Upper lobe of left lung (tissue), 4 donors: ENCODE measurements around the gene EVI2A.

Experiments
- POLR2A ChIP-seq, 4 donors: fragments of 450-650 bp; IDR thresholded peaks; one replicate each; pipeline ENCODE4 v1.5.1; 2016 to 2017; ENCODE audit warnings: antibody characterized with exemption in 4 of 4, mild to moderate bottlenecking in 2 of 4
- POLR2AphosphoS5 ChIP-seq, 2 donors: sonication (generic); formaldehyde crosslinking; IDR thresholded peaks; one replicate each; pipeline ENCODE4 v1.5.1; 2017; ENCODE audit warnings: antibody characterized with exemption in 2 of 2
- TF ChIP-seq, protein P1 (sequence below), 6 experiments: fragments of 450-650 bp in 4 of 6; fragments of 200-600 bp in 2 of 6; sonication (generic) in 2 of 6; IDR thresholded peaks; one replicate each; pipeline ENCODE4 v1.5.1; 2016 to 2019; ENCODE audit warnings: antibody characterized with exemption in 6 of 6

DNA sequence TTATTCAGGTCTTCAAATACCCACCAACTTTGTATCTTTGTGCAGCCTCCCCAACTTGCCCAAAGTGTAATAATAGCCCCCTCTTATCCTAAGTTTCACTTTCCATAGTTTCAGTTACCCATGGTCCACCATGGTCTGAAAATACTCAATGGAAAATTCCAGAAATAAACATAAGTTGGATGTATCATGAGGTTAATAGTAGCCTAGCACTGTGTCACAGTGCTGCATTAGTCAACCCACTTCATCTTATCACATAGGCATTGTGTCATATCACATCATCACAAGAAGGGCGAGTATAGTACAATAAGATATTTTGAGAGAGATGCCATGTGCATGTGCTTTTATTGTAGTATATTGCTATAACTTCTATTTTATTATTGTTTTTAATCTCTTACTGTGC lies 46.3 kb downstream of the EVI2A start:
- TF ChIP-seq POLR2AphosphoS5 (IDR thresholded peaks at IDR 0.05) (no peak), POLR2A (IDR thresholded peaks at IDR 0.05) (no peak)
- TF ChIP-seq, protein P1, sequence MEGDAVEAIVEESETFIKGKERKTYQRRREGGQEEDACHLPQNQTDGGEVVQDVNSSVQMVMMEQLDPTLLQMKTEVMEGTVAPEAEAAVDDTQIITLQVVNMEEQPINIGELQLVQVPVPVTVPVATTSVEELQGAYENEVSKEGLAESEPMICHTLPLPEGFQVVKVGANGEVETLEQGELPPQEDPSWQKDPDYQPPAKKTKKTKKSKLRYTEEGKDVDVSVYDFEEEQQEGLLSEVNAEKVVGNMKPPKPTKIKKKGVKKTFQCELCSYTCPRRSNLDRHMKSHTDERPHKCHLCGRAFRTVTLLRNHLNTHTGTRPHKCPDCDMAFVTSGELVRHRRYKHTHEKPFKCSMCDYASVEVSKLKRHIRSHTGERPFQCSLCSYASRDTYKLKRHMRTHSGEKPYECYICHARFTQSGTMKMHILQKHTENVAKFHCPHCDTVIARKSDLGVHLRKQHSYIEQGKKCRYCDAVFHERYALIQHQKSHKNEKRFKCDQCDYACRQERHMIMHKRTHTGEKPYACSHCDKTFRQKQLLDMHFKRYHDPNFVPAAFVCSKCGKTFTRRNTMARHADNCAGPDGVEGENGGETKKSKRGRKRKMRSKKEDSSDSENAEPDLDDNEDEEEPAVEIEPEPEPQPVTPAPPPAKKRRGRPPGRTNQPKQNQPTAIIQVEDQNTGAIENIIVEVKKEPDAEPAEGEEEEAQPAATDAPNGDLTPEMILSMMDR (IDR thresholded peaks at IDR 0.05) = no peak
